AG04449 (cell line): ENCODE data around the gene DEFB123.

ENCODE experiments used
- CTCF ChIA-PET: fragments of 350-600 bp; formaldehyde crosslinking; extraction: SDS; loops from one replicate; lab custom pipeline; 2021; ENCODE audit warnings: antibody characterized with exemption; lab: Yijun Ruan, JAX
- POLR2A ChIA-PET: fragments of 400-600, 350-600 bp; formaldehyde crosslinking; extraction: SDS; loops from one replicate; lab custom pipeline; 2020; ENCODE audit warnings: antibody characterized with exemption, inconsistent platforms; lab: Yijun Ruan, JAX
- DNase-seq: peaks from one replicate; pipeline ENCODE4 v3.0.0-alpha.2; 2010; ENCODE audit warnings: low read depth, low spot score
- H3K4me3 ChIP-seq: 2 replicates; pipeline ENCODE4 v1.5.1; 2011; ENCODE audit warnings: low read depth, mild to moderate bottlenecking, control low read depth, low read length
- TF ChIP-seq, protein P1 (sequence below): IDR thresholded peaks from one replicate; pipeline ENCODE4 v1.5.1; 2011; ENCODE audit warnings: mild to moderate bottlenecking, moderate library complexity, low read length, control low read depth, inconsistent platforms; ENCODE audit not compliant: insufficient read depth; ENCODE audit errors: missing control alignments

Gene DEFB123

GRCh38 chr20:31476643-31477215, 36.3 kb downstream of the DEFB123 start:
- CTCF ChIA-PET: interaction anchor here (7.9 kb wide), 1 partner anchor 27 kb away, joined by 41 read pairs; no protein-coding TSS in a partner anchor

DNA sequence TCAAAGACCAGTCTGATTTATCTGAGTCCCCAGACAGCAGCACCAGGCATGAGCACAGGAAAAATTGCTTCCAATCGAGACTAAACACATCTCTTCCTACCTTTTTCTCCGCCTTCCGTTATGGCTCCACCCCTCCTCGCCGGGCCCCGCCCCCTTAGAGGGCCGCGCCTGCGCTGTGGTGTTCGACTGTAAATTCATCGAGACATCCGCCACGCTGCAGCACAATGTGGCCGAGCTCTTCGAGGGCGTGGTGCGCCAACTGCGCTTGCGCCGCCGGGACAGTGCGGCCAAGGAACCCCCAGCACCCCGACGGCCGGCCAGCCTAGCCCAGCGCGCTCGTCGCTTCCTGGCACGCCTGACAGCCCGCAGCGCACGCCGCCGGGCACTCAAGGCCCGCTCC, 43.6 kb downstream of the DEFB123 start:
- DNase-seq: no peak
- no peak overlapping the region for H3K4me3 ChIP-seq
- TF ChIP-seq, protein P1, sequence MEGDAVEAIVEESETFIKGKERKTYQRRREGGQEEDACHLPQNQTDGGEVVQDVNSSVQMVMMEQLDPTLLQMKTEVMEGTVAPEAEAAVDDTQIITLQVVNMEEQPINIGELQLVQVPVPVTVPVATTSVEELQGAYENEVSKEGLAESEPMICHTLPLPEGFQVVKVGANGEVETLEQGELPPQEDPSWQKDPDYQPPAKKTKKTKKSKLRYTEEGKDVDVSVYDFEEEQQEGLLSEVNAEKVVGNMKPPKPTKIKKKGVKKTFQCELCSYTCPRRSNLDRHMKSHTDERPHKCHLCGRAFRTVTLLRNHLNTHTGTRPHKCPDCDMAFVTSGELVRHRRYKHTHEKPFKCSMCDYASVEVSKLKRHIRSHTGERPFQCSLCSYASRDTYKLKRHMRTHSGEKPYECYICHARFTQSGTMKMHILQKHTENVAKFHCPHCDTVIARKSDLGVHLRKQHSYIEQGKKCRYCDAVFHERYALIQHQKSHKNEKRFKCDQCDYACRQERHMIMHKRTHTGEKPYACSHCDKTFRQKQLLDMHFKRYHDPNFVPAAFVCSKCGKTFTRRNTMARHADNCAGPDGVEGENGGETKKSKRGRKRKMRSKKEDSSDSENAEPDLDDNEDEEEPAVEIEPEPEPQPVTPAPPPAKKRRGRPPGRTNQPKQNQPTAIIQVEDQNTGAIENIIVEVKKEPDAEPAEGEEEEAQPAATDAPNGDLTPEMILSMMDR: no peak
- CTCF ChIA-PET: interaction anchor here (0.7 to 1.9 kb wide), 4 partner anchors 19 to 129 kb away, joined by 3 to 11 read pairs (median 4); no protein-coding TSS in a partner anchor
- POLR2A ChIA-PET: no interaction called here

More at GRCh38 chr20:31476643-31477215, 36.3 kb downstream of the DEFB123 start:
- DNase-seq: no peak
- no peak overlapping the region for H3K4me3 ChIP-seq
- TF ChIP-seq, protein P1: no peak
- POLR2A ChIA-PET: no interaction called here

GRCh38 chr20:31485450-31486339, 45.3 kb downstream of the DEFB123 start:
- no peak for DNase-seq
- ChIA-PET POLR2A (no interaction called here), CTCF (interaction anchor here (1.0 to 7.7 kb wide), 5 partner anchors 9 to 28 kb away, joined by 3 to 78 read pairs (median 9); partner anchors contain the start of gene HM13)
- TF ChIP-seq, protein P1: no peak
- H3K4me3 ChIP-seq: peak overlapping the region; percentile 30; the same call in 1 of the 2 replicates

GRCh38 chr20:31488115-31488514, 47.7 kb downstream of the DEFB123 start:
- POLR2A ChIA-PET: no interaction called here
- no peak overlapping the region for H3K4me3 ChIP-seq
- CTCF ChIA-PET: interaction anchor here (1.0 to 7.7 kb wide), 5 partner anchors 14 to 74 kb away, joined by 3 to 78 read pairs (median 9); partner anchors contain the start of gene HM13
- TF ChIP-seq, protein P1: no peak
- no peak for DNase-seq

- TF ChIP-seq, protein P1: no peak
- ChIA-PET CTCF (interaction anchor here (1.5 to 7.7 kb wide), 3 partner anchors 13 to 73 kb away, joined by 3 to 78 read pairs (median 9); no protein-coding TSS in a partner anchor), POLR2A (no interaction called here)
Measured at GRCh38 chr20:31489152-31489551, 48.7 kb downstream of the DEFB123 start.

More at GRCh38 chr20:31489152-31489551, 48.7 kb downstream of the DEFB123 start:
- no peak for DNase-seq
- H3K4me3 ChIP-seq: no peak overlapping the region
